Measurements from ENCODE around the gene TAL1.
A peak's percentile ranks its signal among the peaks of the same experiment; 100 is the strongest.

GRCh38 chr1:47235241-47235681 is 3.2 kb upstream of the TAL1 start:
- no peak for TF ChIP-seq POLR2AphosphoS5 (IDR thresholded peaks at IDR 0.05; ENCODE audit: low read depth)
- no peak for TF ChIP-seq CTCF (conservative IDR thresholded peaks at IDR 0.05; ENCODE audit: low read depth in 2 of 2)
- 0 out of 2 replicates have a peak, but pooled peaks have one; percentile 7 for TF ChIP-seq CREB1 (CRISPR knock-in tag; IDR thresholded peaks at IDR 0.05; ENCODE audit: low read depth)
- TF ChIP-seq REST (IDR thresholded peaks at IDR 0.05; ENCODE audit: unreplicated experiment): no peak
- no peak for TF ChIP-seq ZNF114 (CRISPR knock-in tag; IDR thresholded peaks at IDR 0.05)
- peak; percentile 41 for TF ChIP-seq EZH2phosphoT487 (IDR thresholded peaks at IDR 0.05; ENCODE audit: unreplicated experiment)
- no peak for TF ChIP-seq JUNB (IDR thresholded peaks at IDR 0.05; ENCODE audit: unreplicated experiment)
- peak; percentile 71 for TF ChIP-seq EZH2 (IDR thresholded peaks at IDR 0.05; ENCODE audit: low read depth, unreplicated experiment)
- no peak for TF ChIP-seq NANOG (IDR thresholded peaks at IDR 0.05; ENCODE audit: borderline replicate concordance)
- no peak for TF ChIP-seq STAT1 (IDR thresholded peaks at IDR 0.05; ENCODE audit: unreplicated experiment)
